RWPE1 (cell line): ENCODE data around the gene CPED1.
"Not testable (repeated sequence)": the region's sequence is repeated elsewhere in the genome, so short reads cannot be mapped to it uniquely, and the experiment has no call there.

Experiments
- CTCF ChIA-PET: fragments of 350-600 bp; sonication (Branson Sonifier 250); formaldehyde crosslinking; extraction: SDS; loops from one replicate; lab custom pipeline; 2021; lab: Yijun Ruan, JAX
- POLR2A ChIA-PET: fragments of 400-600 bp; formaldehyde crosslinking; extraction: SDS; loops from one replicate; lab custom pipeline; 2020; ENCODE audit warnings: antibody characterized with exemption; ENCODE audit not compliant: low non-redundant PET; lab: Yijun Ruan, JAX
- DNase-seq: peaks from one replicate; pipeline ENCODE4 v3.0.0; 2012; ENCODE audit warnings: low spot score
- H3K27ac ChIP-seq: fragments of 450-650 bp; 2 replicates; pipeline ENCODE4 v1.5.1; 2017
- CTCF ChIP-seq: fragments of 450-650 bp; conservative IDR thresholded peaks from 2 replicates; pipeline ENCODE4 v1.5.1; 2017; ENCODE audit warnings: low read depth, mild to moderate bottlenecking

CPED1 gene

GRCh38 chr7:121219026-121219425, 230.5 kb downstream of the CPED1 start:
- no peak for DNase-seq
- ChIA-PET CTCF (interaction anchor here (1.0 kb wide), 1 partner anchor 386 kb away, joined by 5 read pairs; no protein-coding TSS in a partner anchor), POLR2A (no interaction called here)
- H3K27ac ChIP-seq = no peak overlapping the region
- TF ChIP-seq CTCF = no peak

- CTCF ChIA-PET, H3K27ac ChIP-seq, DNase-seq, POLR2A ChIA-PET: not testable (repeated sequence)
Measured at GRCh38 chr7:121221108-121221507, 232.6 kb downstream of the CPED1 start.

- POLR2A ChIA-PET = no interaction called here
- H3K27ac ChIP-seq = no peak overlapping the region
- CTCF ChIA-PET = no interaction called here
- no peak for DNase-seq
- no peak for TF ChIP-seq CTCF
Measured at GRCh38 chr7:121228779-121229178, 240.3 kb downstream of the CPED1 start.

- no peak for DNase-seq
- POLR2A ChIA-PET = no interaction called here
- CTCF ChIA-PET = no interaction called here
- H3K27ac ChIP-seq = no peak overlapping the region
- TF ChIP-seq CTCF = no peak
Measured at GRCh38 chr7:121235201-121235600, 246.7 kb downstream of the CPED1 start.

GRCh38 chr7:121237601-121238000, 249.1 kb downstream of the CPED1 start:
- DNase-seq = no peak
- ChIA-PET POLR2A (no interaction called here), CTCF (interaction anchor here (0.8 kb wide), 1 partner anchor 45 kb away, joined by 3 read pairs; no protein-coding TSS in a partner anchor)
- H3K27ac ChIP-seq = no peak overlapping the region
- no peak for TF ChIP-seq CTCF

GRCh38 chr7:121244120-121244870, 255.8 kb downstream of the CPED1 start:
- no peak for DNase-seq
- no peak overlapping the region for H3K27ac ChIP-seq
- TF ChIP-seq CTCF = no peak
- POLR2A ChIA-PET = no interaction called here
- CTCF ChIA-PET = interaction anchor here (0.5 kb wide), 1 partner anchor 313 kb away, joined by 3 read pairs; no protein-coding TSS in a partner anchor

- CTCF ChIA-PET, H3K27ac ChIP-seq, POLR2A ChIA-PET: not testable (repeated sequence)
Measured at GRCh38 chr7:121251367-121251766, 262.9 kb downstream of the CPED1 start.

GRCh38 chr7:121252523-121253235, 264.2 kb downstream of the CPED1 start:
- DNase-seq, H3K27ac ChIP-seq, POLR2A ChIA-PET, CTCF ChIA-PET: not testable (repeated sequence)

More at GRCh38 chr7:121251367-121251766, 262.9 kb downstream of the CPED1 start:
- not testable (repeated sequence) for DNase-seq
